ENCODE measurements around the gene KLHL4. TPM values are rescaled to one million over a fixed set of nuclear protein-coding genes. Genes with fewer than 3 reads are reported as not detected.
A peak's percentile ranks its signal among the peaks of the same experiment; 100 is the strongest.
"Not testable (repeated sequence)": the region's sequence is repeated elsewhere in the genome, so short reads cannot be mapped to it uniquely, and the experiment has no call there.

Gene KLHL4
- total and polyA plus RNA-seq, 4 donors, result 0.19 to 0.70 (median 0.46) TPM

DNA sequence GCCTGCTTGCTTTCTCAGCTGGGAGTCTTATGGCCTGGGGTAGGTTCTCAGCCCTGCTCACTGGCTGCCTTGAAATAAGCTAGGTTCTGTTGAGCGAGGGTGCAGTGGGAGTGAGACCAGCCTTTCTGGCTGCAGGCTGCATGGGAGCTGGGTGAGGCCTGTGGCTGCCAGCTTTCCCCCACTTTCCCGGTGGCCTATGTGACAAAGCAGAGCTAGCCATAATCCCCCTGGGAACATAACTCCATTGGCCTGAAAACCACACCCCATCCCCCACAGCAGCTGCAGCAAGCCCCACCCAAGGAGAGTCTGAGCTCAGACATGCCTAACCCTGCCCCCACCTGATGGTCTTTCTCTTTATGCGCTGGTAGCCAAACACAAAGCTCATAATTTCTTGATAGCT is 118.9 kb downstream of the KLHL4 start (continued):
- no peak for TF ChIP-seq RAD21 (IDR thresholded peaks at IDR 0.05)
- TF ChIP-seq FOXA1 (IDR thresholded peaks at IDR 0.05), result no peak

DNA sequence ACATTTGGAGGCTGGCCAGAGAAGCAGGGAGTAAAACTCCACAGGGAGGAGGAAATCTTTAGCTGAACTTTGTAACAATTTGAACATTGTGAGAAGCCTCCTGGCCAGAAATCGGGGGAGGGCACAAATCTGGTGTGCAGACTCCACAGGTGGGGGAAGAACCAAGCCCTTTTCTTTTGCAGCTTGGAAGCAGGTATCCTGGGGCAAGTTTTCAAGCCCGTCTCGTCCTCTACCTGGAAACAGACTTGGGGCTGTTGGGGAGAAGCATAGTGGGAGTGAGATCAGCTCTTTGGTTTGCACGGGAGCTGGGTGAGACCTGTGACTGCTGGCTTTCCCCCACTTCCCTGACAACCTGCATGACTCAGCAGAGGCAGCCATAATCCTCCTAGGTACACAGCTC is 123.8 kb downstream of the KLHL4 start:
- not testable (repeated sequence) for H3K9me3 ChIP-seq (ENCODE audit: control insufficient read depth in 4 of 4, low read length in 3 of 4); H3K4me3 ChIP-seq (ENCODE audit: low read depth in 1 of 3, low read length in 3 of 3); H3K27ac ChIP-seq (ENCODE audit: low read depth in 1 of 2, low read length in 2 of 2); H3K4me1 ChIP-seq (ENCODE audit: control insufficient read depth in 4 of 4, insufficient read depth in 4 of 4, low read length in 3 of 4); H3K9ac ChIP-seq (ENCODE audit: low read depth in 1 of 2, low read length in 2 of 2); H3K36me3 ChIP-seq (ENCODE audit: control insufficient read depth in 4 of 4, insufficient read depth in 3 of 4, low read depth in 1 of 4, low read length in 3 of 4); DNase-seq (ENCODE audit: low spot score); H3K27me3 ChIP-seq (ENCODE audit: control insufficient read depth in 4 of 4, insufficient read depth in 4 of 4, low read length in 3 of 4)
- WGBS, result 63% methylated on average over 4 of the region's 4 CpGs

DNA sequence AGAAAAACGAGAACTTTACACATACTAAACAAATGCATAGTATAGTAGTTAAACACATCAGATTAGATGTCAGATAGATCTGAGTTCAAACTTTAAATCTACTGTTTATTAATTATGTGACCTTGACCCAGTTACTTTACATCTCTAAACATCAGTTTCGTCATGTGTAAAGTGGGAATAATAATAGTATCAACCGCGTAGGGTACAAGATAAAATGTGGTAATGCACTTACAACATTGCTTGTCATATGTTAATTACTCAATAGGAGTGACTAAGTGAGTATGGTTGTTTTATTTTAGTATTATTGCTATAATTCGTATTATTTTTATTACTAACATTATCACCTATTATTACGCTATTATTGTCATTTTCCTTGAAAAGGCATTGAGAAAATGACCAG is 144.2 kb downstream of the KLHL4 start:
- H3K27ac ChIP-seq (ENCODE audit: low read depth in 1 of 2, low read length in 2 of 2), result no peak overlapping the region
- TF ChIP-seq RXRA (IDR thresholded peaks at IDR 0.05), result no peak
- no peak for TF ChIP-seq NR2F2 (IDR thresholded peaks at IDR 0.05)
- no peak for TF ChIP-seq HNF4A (conservative IDR thresholded peaks at IDR 0.05)
- TF ChIP-seq GABPA (IDR thresholded peaks at IDR 0.05 in 1 of 2, conservative IDR thresholded peaks at IDR 0.05 in 1 of 2), result no peak
- DNase-seq (ENCODE audit: low spot score), result no peak
- no peaks in the 10 kb centered on the region for H3K9me3 ChIP-seq (ENCODE audit: control insufficient read depth in 4 of 4, low read length in 3 of 4)
- no peak overlapping the region for H3K4me3 ChIP-seq (ENCODE audit: low read depth in 1 of 3, low read length in 3 of 3)
- no peaks in the 10 kb centered on the region for H3K27me3 ChIP-seq (ENCODE audit: control insufficient read depth in 4 of 4, insufficient read depth in 4 of 4, low read length in 3 of 4)
- no peaks in the 10 kb centered on the region for H3K4me1 ChIP-seq (ENCODE audit: control insufficient read depth in 4 of 4, insufficient read depth in 4 of 4, low read length in 3 of 4)
- WGBS, result 64% methylated on average over 6 of the region's 6 CpGs
- H3K36me3 ChIP-seq (ENCODE audit: control insufficient read depth in 4 of 4, insufficient read depth in 3 of 4, low read depth in 1 of 4, low read length in 3 of 4), result no peaks in the 10 kb centered on the region
- no peak overlapping the region for H3K9ac ChIP-seq (ENCODE audit: low read depth in 1 of 2, low read length in 2 of 2)

DNA sequence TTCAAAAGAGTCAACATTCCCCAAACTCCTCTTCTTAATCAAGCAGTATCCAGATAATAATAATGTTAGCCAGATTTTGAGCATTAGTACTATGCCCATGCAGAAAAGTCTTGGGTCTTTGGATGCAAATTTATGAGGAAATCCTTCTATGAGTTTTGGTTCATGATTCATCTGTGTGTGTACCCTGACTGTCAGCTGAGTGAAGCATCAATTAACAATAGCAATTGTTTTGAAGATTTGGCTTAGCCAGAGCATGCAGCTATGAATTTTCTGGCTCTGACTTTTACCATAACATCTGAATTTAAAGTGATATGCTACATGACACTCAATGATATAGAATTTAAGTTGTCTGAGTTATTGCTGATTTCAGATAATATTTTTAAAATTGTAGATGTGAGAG is 145.8 kb downstream of the KLHL4 start:
- no peak overlapping the region for H3K27ac ChIP-seq (ENCODE audit: low read depth in 1 of 2, low read length in 2 of 2)
- H3K27me3 ChIP-seq (ENCODE audit: control insufficient read depth in 4 of 4, insufficient read depth in 4 of 4, low read length in 3 of 4), result no peaks in the 10 kb centered on the region
- H3K4me1 ChIP-seq (ENCODE audit: control insufficient read depth in 4 of 4, insufficient read depth in 4 of 4, low read length in 3 of 4), result no peaks in the 10 kb centered on the region
- no peak overlapping the region for H3K9ac ChIP-seq (ENCODE audit: low read depth in 1 of 2, low read length in 2 of 2)
- H3K4me3 ChIP-seq (ENCODE audit: low read depth in 1 of 3, low read length in 3 of 3), result no peak overlapping the region
- H3K9me3 ChIP-seq (ENCODE audit: control insufficient read depth in 4 of 4, low read length in 3 of 4), result no peaks in the 10 kb centered on the region
- no peaks in the 10 kb centered on the region for H3K36me3 ChIP-seq (ENCODE audit: control insufficient read depth in 4 of 4, insufficient read depth in 3 of 4, low read depth in 1 of 4, low read length in 3 of 4)
- no peak for DNase-seq (ENCODE audit: low spot score)
- TF ChIP-seq, protein P1, sequence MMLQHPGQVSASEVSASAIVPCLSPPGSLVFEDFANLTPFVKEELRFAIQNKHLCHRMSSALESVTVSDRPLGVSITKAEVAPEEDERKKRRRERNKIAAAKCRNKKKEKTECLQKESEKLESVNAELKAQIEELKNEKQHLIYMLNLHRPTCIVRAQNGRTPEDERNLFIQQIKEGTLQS (IDR thresholded peaks at IDR 0.05), result no peak
- TF ChIP-seq, protein P2, sequence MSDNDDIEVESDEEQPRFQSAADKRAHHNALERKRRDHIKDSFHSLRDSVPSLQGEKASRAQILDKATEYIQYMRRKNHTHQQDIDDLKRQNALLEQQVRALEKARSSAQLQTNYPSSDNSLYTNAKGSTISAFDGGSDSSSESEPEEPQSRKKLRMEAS (IDR thresholded peaks at IDR 0.05), result no peak

DNA sequence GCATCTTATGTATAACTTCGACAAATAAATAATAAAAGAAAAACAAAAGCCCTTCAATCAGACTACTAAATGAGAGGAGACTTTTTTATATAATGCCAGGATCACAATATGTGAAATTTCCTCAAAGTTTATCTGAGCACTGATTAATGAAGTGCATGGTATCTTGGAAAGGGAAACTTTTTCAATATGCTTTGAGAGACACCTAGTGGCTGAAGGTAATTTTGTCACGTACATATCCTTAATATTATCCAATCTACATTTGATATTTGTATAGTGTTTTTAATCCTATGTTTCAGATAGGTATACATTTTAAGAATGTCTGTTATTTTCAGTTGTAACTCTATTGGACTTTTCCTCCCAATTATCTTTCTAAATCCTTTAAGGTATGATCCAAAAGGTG is 146.8 kb downstream of the KLHL4 start:
- Histone ChIP-seq H3K36me3 (ENCODE audit: control insufficient read depth in 4 of 4, insufficient read depth in 3 of 4, low read depth in 1 of 4, low read length in 3 of 4) (no peaks in the 10 kb centered on the region), H3K27me3 (ENCODE audit: control insufficient read depth in 4 of 4, insufficient read depth in 4 of 4, low read length in 3 of 4) (no peaks in the 10 kb centered on the region), H3K9ac (ENCODE audit: low read depth in 1 of 2, low read length in 2 of 2) (no peak overlapping the region), H3K27ac (ENCODE audit: low read depth in 1 of 2, low read length in 2 of 2) (no peak overlapping the region), H3K4me1 (ENCODE audit: control insufficient read depth in 4 of 4, insufficient read depth in 4 of 4, low read length in 3 of 4) (no peaks in the 10 kb centered on the region), H3K9me3 (ENCODE audit: control insufficient read depth in 4 of 4, low read length in 3 of 4) (no peaks in the 10 kb centered on the region), H3K4me3 (ENCODE audit: low read depth in 1 of 3, low read length in 3 of 3) (no peak overlapping the region)
- no peak for DNase-seq (ENCODE audit: low spot score)
- WGBS, result 9% methylated on average over 2 of the region's 2 CpGs
- TF ChIP-seq, protein P3, sequence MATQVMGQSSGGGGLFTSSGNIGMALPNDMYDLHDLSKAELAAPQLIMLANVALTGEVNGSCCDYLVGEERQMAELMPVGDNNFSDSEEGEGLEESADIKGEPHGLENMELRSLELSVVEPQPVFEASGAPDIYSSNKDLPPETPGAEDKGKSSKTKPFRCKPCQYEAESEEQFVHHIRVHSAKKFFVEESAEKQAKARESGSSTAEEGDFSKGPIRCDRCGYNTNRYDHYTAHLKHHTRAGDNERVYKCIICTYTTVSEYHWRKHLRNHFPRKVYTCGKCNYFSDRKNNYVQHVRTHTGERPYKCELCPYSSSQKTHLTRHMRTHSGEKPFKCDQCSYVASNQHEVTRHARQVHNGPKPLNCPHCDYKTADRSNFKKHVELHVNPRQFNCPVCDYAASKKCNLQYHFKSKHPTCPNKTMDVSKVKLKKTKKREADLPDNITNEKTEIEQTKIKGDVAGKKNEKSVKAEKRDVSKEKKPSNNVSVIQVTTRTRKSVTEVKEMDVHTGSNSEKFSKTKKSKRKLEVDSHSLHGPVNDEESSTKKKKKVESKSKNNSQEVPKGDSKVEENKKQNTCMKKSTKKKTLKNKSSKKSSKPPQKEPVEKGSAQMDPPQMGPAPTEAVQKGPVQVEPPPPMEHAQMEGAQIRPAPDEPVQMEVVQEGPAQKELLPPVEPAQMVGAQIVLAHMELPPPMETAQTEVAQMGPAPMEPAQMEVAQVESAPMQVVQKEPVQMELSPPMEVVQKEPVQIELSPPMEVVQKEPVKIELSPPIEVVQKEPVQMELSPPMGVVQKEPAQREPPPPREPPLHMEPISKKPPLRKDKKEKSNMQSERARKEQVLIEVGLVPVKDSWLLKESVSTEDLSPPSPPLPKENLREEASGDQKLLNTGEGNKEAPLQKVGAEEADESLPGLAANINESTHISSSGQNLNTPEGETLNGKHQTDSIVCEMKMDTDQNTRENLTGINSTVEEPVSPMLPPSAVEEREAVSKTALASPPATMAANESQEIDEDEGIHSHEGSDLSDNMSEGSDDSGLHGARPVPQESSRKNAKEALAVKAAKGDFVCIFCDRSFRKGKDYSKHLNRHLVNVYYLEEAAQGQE (IDR thresholded peaks at IDR 0.05), result no peak
- TF ChIP-seq YY1 (IDR thresholded peaks at IDR 0.05), result no peak
- TF ChIP-seq NR2F2 (IDR thresholded peaks at IDR 0.05), result no peak
- TF ChIP-seq, protein P2 (IDR thresholded peaks at IDR 0.05), result no peak
- no peak for TF ChIP-seq HNF4G (IDR thresholded peaks at IDR 0.05)
- no peak for TF ChIP-seq GABPA (IDR thresholded peaks at IDR 0.05 in 1 of 2, conservative IDR thresholded peaks at IDR 0.05 in 1 of 2)
- TF ChIP-seq EGR1 (IDR thresholded peaks at IDR 0.05; ENCODE audit: low read depth in 2 of 2), result no peak
- no peak for TF ChIP-seq JUND (IDR thresholded peaks at IDR 0.05)
- TF ChIP-seq FOXA1 (IDR thresholded peaks at IDR 0.05), result no peak
- TF ChIP-seq SP1 (IDR thresholded peaks at IDR 0.05), result no peak
- no peak for TF ChIP-seq HNF4A (conservative IDR thresholded peaks at IDR 0.05)
- TF ChIP-seq, protein P1 (IDR thresholded peaks at IDR 0.05), result no peak
- peak; percentile 68 to 81 for TF ChIP-seq RAD21 (IDR thresholded peaks at IDR 0.05)
- TF ChIP-seq, protein P4, sequence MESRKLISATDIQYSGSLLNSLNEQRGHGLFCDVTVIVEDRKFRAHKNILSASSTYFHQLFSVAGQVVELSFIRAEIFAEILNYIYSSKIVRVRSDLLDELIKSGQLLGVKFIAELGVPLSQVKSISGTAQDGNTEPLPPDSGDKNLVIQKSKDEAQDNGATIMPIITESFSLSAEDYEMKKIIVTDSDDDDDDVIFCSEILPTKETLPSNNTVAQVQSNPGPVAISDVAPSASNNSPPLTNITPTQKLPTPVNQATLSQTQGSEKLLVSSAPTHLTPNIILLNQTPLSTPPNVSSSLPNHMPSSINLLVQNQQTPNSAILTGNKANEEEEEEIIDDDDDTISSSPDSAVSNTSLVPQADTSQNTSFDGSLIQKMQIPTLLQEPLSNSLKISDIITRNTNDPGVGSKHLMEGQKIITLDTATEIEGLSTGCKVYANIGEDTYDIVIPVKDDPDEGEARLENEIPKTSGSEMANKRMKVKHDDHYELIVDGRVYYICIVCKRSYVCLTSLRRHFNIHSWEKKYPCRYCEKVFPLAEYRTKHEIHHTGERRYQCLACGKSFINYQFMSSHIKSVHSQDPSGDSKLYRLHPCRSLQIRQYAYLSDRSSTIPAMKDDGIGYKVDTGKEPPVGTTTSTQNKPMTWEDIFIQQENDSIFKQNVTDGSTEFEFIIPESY (IDR thresholded peaks at IDR 0.05), result no peak
- no peak for TF ChIP-seq RXRA (IDR thresholded peaks at IDR 0.05)

Measured in liver (tissue), 9 donors.